IMR-90 (cell line): ENCODE data around the gene MEGF11. TPM values are rescaled to one million over a fixed set of nuclear protein-coding genes. Genes with fewer than 3 reads are reported as not detected.

Experiments used
- ATAC-seq: fragments of 200-7000 bp; cut with Tn5 transposase; 2 replicates; pipeline ENCODE4 v1.9.1; 2020; ENCODE audit warnings: low read depth, mild to moderate bottlenecking, moderate library complexity
- BruUV-seq: library from RNA; stranded (reverse); fragments of 400-500 nt; replicated peaks from 2 replicates; lab custom pipeline; 2021; lab: Mats Ljungman, UMichigan
- CTCF ChIA-PET: fragments of 300-600 bp; formaldehyde crosslinking; extraction: SDS; loops from one replicate; lab custom pipeline; 2021; ENCODE audit warnings: antibody characterized with exemption; lab: Yijun Ruan, JAX
- POLR2A ChIA-PET: fragments of 300-600 bp; sonication (Branson Sonifier 250); formaldehyde crosslinking; loops from one replicate; lab custom pipeline; 2022; ENCODE audit warnings: antibody characterized with exemption; ENCODE audit not compliant: unreplicated experiment; lab: Charles Lee
- DNase-seq: peaks from one replicate; pipeline ENCODE4 v3.0.0; 2013
- H2AFZ ChIP-seq: replicated peaks from 2 replicates; pipeline ENCODE3; 2013; ENCODE audit warnings: low read length, mild to moderate bottlenecking; ENCODE audit not compliant: poor library complexity
- H2AK5ac ChIP-seq: 2 replicates; pipeline ENCODE4 v1.6.1; 2013; ENCODE audit warnings: low read depth, low read length, inconsistent platforms
- H2AK9ac ChIP-seq: replicated peaks from 2 replicates; pipeline ENCODE3; 2013; ENCODE audit warnings: mild to moderate bottlenecking, low read depth, low read length, moderate library complexity; ENCODE audit not compliant: poor library complexity
- H2BK120ac ChIP-seq: 2 replicates; pipeline ENCODE4 v1.6.1; 2013; ENCODE audit warnings: low read depth, low read length, inconsistent platforms
- H2BK15ac ChIP-seq: 3 replicates; pipeline ENCODE4 v1.6.1; 2013; ENCODE audit warnings: low read depth, low read length, inconsistent platforms
- H2BK20ac ChIP-seq: 2 replicates; pipeline ENCODE4 v1.6.1; 2013; ENCODE audit warnings: low read depth, mild to moderate bottlenecking, inconsistent platforms, low read length, moderate library complexity
- H2BK5ac ChIP-seq: 2 replicates; pipeline ENCODE4 v1.6.1; 2013; ENCODE audit warnings: mild to moderate bottlenecking, low read depth, low read length, inconsistent platforms; ENCODE audit not compliant: poor library complexity, severe bottlenecking
- H3K14ac ChIP-seq: replicated peaks from 2 replicates; pipeline ENCODE4 v1.6.1; 2013; ENCODE audit warnings: low read depth, low read length, inconsistent platforms
- H3K18ac ChIP-seq: 2 replicates; pipeline ENCODE4 v1.6.1; 2013; ENCODE audit warnings: low read depth, low read length, control low read depth
- H3K23ac ChIP-seq: 2 replicates; pipeline ENCODE4 v1.6.1; 2013; ENCODE audit warnings: low read depth, low read length, inconsistent platforms
- H3K27ac ChIP-seq: 2 replicates; pipeline ENCODE4 v1.5.1; 2013; ENCODE audit warnings: mild to moderate bottlenecking, control low read depth, low read length; ENCODE audit not compliant: insufficient read depth
- H3K27me3 ChIP-seq: 2 replicates; pipeline ENCODE4 v1.6.1; 2013; ENCODE audit warnings: low read length; ENCODE audit not compliant: control insufficient read depth, insufficient read depth
- H3K36me3 ChIP-seq: 2 replicates; pipeline ENCODE4 v1.6.1; 2013; ENCODE audit warnings: low read length, mixed read lengths; ENCODE audit not compliant: control insufficient read depth, insufficient read depth
- H3K4ac ChIP-seq: 2 replicates; pipeline ENCODE4 v1.6.1; 2013; ENCODE audit warnings: low read depth, low read length, inconsistent platforms
- H3K4me1 ChIP-seq: 2 replicates; pipeline ENCODE4 v1.6.1; 2013; ENCODE audit warnings: low read length, mixed read lengths; ENCODE audit not compliant: control insufficient read depth, insufficient read depth
- H3K4me2 ChIP-seq: 2 replicates; pipeline ENCODE4 v1.6.1; 2013; ENCODE audit warnings: low read depth, mild to moderate bottlenecking, control low read depth, low read length, moderate library complexity
- H3K4me3 ChIP-seq: 2 replicates; pipeline ENCODE4 v1.5.1; 2013; ENCODE audit warnings: low read depth, mild to moderate bottlenecking, control low read depth, low read length, moderate library complexity; ENCODE audit not compliant: insufficient read depth
- H3K56ac ChIP-seq: 2 replicates; pipeline ENCODE4 v1.6.1; 2013; ENCODE audit warnings: low read length, inconsistent platforms; ENCODE audit not compliant: insufficient read depth; ENCODE audit errors: extremely low read depth
- H3K79me1 ChIP-seq, 2 experiments: 2 replicates each; pipeline ENCODE4 v1.6.1; 2013; ENCODE audit warnings: low read length in 2 of 2, inconsistent platforms in 1 of 2, low read depth in 1 of 2
- H3K9ac ChIP-seq: 2 replicates; pipeline ENCODE4 v1.6.1; 2013; ENCODE audit warnings: low read depth, low read length, control low read depth
- H3K9me1 ChIP-seq: 2 replicates; pipeline ENCODE4 v1.6.1; 2013; ENCODE audit warnings: low read length, inconsistent platforms; ENCODE audit not compliant: insufficient read depth
- H3K9me3 ChIP-seq: 2 replicates; pipeline ENCODE4 v1.6.1; 2013; ENCODE audit warnings: low read length; ENCODE audit not compliant: control insufficient read depth, insufficient read depth
- H4K20me1 ChIP-seq: 2 replicates; pipeline ENCODE4 v1.6.1; 2013; ENCODE audit warnings: low read length, inconsistent platforms; ENCODE audit not compliant: insufficient read depth
- H4K5ac ChIP-seq: 2 replicates; pipeline ENCODE4 v1.6.1; 2013; ENCODE audit warnings: mild to moderate bottlenecking, low read depth, low read length, control low read depth
- H4K8ac ChIP-seq, 2 experiments: 2 replicates each; pipeline ENCODE4 v1.6.1; 2013; ENCODE audit warnings: low read depth in 2 of 2, low read length in 2 of 2, control low read depth in 1 of 2, inconsistent platforms in 1 of 2
- H4K91ac ChIP-seq: 2 replicates; pipeline ENCODE4 v1.6.1; 2013; ENCODE audit warnings: low read depth, low read length, inconsistent platforms; ENCODE audit not compliant: insufficient read depth
- BHLHE40 ChIP-seq: fragments of 150-350 bp; IDR thresholded peaks from 2 replicates; pipeline ENCODE4 v1.6.1; 2016; ENCODE audit warnings: mild to moderate bottlenecking, low read depth, low read length
- CEBPB ChIP-seq: IDR thresholded peaks from 2 replicates; pipeline ENCODE4 v1.6.1; 2012; ENCODE audit warnings: low read depth, low read length, improper control_type of control experiment
- CHD1 ChIP-seq: IDR thresholded peaks from 2 replicates; pipeline ENCODE4 v1.6.1; 2012; ENCODE audit warnings: low read depth, low read length, improper control_type of control experiment
- CTCF ChIP-seq: conservative IDR thresholded peaks from 2 replicates; pipeline ENCODE4 v1.5.1; 2012; ENCODE audit warnings: mild to moderate bottlenecking, low read depth, low read length, improper control_type of control experiment
- ELK1 ChIP-seq: fragments of 150-350 bp; IDR thresholded peaks from 2 replicates; pipeline ENCODE4 v1.6.1; 2016; ENCODE audit warnings: low read depth, mild to moderate bottlenecking, low read length, moderate library complexity, borderline replicate concordance
- FOS ChIP-seq: fragments of 150-350 bp; IDR thresholded peaks from 2 replicates; pipeline ENCODE4 v1.6.1; 2016; ENCODE audit warnings: low read depth, low read length
- MAFK ChIP-seq: IDR thresholded peaks from 2 replicates; pipeline ENCODE4 v1.6.1; 2012; ENCODE audit warnings: low read depth, low read length, improper control_type of control experiment
- MAZ ChIP-seq: IDR thresholded peaks from 2 replicates; pipeline ENCODE4 v1.6.1; 2012; ENCODE audit warnings: low read depth, mild to moderate bottlenecking, low read length, improper control_type of control experiment, moderate library complexity, borderline replicate concordance
- MXI1 ChIP-seq: IDR thresholded peaks from 2 replicates; pipeline ENCODE4 v1.6.1; 2012; ENCODE audit warnings: low read depth, mild to moderate bottlenecking, low read length, moderate library complexity, borderline replicate concordance
- NFE2L2 ChIP-seq: fragments of 150-350 bp; IDR thresholded peaks from 2 replicates; pipeline ENCODE4 v1.6.1; 2016; ENCODE audit warnings: low read depth, mild to moderate bottlenecking, low read length
- POLR2A ChIP-seq: IDR thresholded peaks from 2 replicates; pipeline ENCODE4 v1.6.1; 2012; ENCODE audit warnings: mild to moderate bottlenecking, low read depth, low read length
- RAD21 ChIP-seq: IDR thresholded peaks from 2 replicates; pipeline ENCODE4 v1.6.1; 2012; ENCODE audit warnings: low read length, improper control_type of control experiment
- RCOR1 ChIP-seq: IDR thresholded peaks from 2 replicates; pipeline ENCODE4 v1.6.1; 2012; ENCODE audit warnings: mild to moderate bottlenecking, low read length, improper control_type of control experiment; ENCODE audit not compliant: insufficient replicate concordance
- RFX5 ChIP-seq: IDR thresholded peaks from 2 replicates; pipeline ENCODE4 v1.8.0; 2012; ENCODE audit warnings: low read depth, mild to moderate bottlenecking, low read length, moderate library complexity
- SMC3 ChIP-seq: fragments of 150-350 bp; IDR thresholded peaks from 2 replicates; pipeline ENCODE4 v1.6.1; 2016; ENCODE audit warnings: low read depth, mild to moderate bottlenecking, antibody characterized with exemption, low read length, moderate library complexity
- USF2 ChIP-seq: fragments of 150-350 bp; IDR thresholded peaks from 2 replicates; pipeline ENCODE4 v1.6.1; 2017; ENCODE audit warnings: mild to moderate bottlenecking, antibody characterized with exemption, low read length, low read depth
- WGBS, 2 experiments: methylation state at CpG; one replicate each; pipeline versions ENCODE4 v1.1.5 to v1.1.7; 2013; ENCODE audit warnings: missing lambda C conversion rate in 2 of 2; ENCODE audit not compliant: insufficient read length in 1 of 2; ENCODE audit errors: extremely low coverage in 2 of 2; 5-methylcytosine and 5-hydroxymethylcytosine counted together
- dilution Hi-C: fragments of 300-500 bp; cut with HindIII; formaldehyde crosslinking; loops from one replicate; pipeline ENCODE4 v1.14.3; 2018; ENCODE audit warnings: low sequenced_read_pairs; ENCODE audit not compliant: unreplicated experiment
- in situ Hi-C: fragments of 300-500 bp; cut with MboI; formaldehyde crosslinking; loops from 3 replicates; pipeline ENCODE4 v1.14.3; 2019; ENCODE audit warnings: low sequenced_read_pairs, inconsistent platforms, mixed read lengths
- intact Hi-C: fragments of 100-400 bp; cut with micrococcal nuclease; formaldehyde crosslinking; loops from 2 replicates; pipeline ENCODE4 v1.10.0; 2022
- polyA plus RNA-seq, 3 experiments: library from polyadenylated mRNA; depleted of rRNA; stranded (reverse); fragments of >200 nt; gene quantifications; 2 replicates each; pipeline ENCODE4 v1.2.3, GENCODE V29; 2012; ENCODE audit warnings: low replicate concordance in 1 of 3
- total RNA-seq: library from RNA; depleted of rRNA; stranded (reverse); fragments of >200 nt; gene quantifications from 2 replicates; pipeline ENCODE4 v1.2.3, GENCODE V29; 2012

MEGF11 gene
- total and polyA plus RNA-seq, 2 of the 4 experiments (the other 2 are of a cell fraction), result not detected

GRCh38 chr15:66236806-66237375, 16.7 kb downstream of the MEGF11 start:
- dilution Hi-C loops (no loop called here), in situ Hi-C loops (no loop called here), intact Hi-C loops (no loop called here)
- Histone ChIP-seq H3K79me1 (no peaks in the 10 kb centered on the region), H2AK9ac (no peak overlapping the region), H3K36me3 (no peaks in the 10 kb centered on the region), H2BK120ac (no peak overlapping the region), H3K4me2 (no peak overlapping the region), H2BK5ac (no peak overlapping the region), H4K5ac (no peak overlapping the region), H3K4me3 (no peak overlapping the region), H3K56ac (no peak overlapping the region), H4K91ac (no peak overlapping the region), H3K4me1 (no peaks in the 10 kb centered on the region), H2AFZ (no peak overlapping the region), H3K4ac (no peak overlapping the region), H3K14ac (no peak overlapping the region), H2BK15ac (no peak overlapping the region), H3K9me1 (no peaks in the 10 kb centered on the region; the same call in 1 of the 2 replicates), H3K9ac (no peak overlapping the region), H3K9me3 (no peaks in the 10 kb centered on the region), H3K23ac (no peak overlapping the region), H2BK20ac (no peak overlapping the region), H3K27me3 (peaks cover 43% of the 10 kb centered on the region), H3K27ac (no peak overlapping the region), H2AK5ac (no peak overlapping the region), H3K18ac (no peak overlapping the region), H4K8ac (no peak overlapping the region), H4K20me1 (no peaks in the 10 kb centered on the region)
- ChIA-PET CTCF (no interaction called here), POLR2A (no interaction called here)
- no TSS peak for BruUV-seq
- DNase-seq (no peak), ATAC-seq (no peak)
- TF ChIP-seq RAD21, result no peak
- no peak for TF ChIP-seq POLR2A
- TF ChIP-seq SMC3, result no peak
- TF ChIP-seq MXI1, result no peak
- no peak for TF ChIP-seq BHLHE40
- no peak for TF ChIP-seq USF2
- no peak for TF ChIP-seq MAFK
- no peak for TF ChIP-seq RFX5
- TF ChIP-seq RCOR1, result no peak
- TF ChIP-seq NFE2L2, result no peak
- TF ChIP-seq ELK1, result no peak
- TF ChIP-seq CHD1, result no peak
- TF ChIP-seq FOS, result no peak
- TF ChIP-seq CTCF, result no peak
- TF ChIP-seq MAZ, result no peak
- no peak for TF ChIP-seq CEBPB
- 47% methylated on average over 4 of the region's 12 CpGs; no CpG with 5 or more reads in 1 of the 2 experiments for WGBS, 2 experiments
